ENCODE data around the gene TASL.
"Not testable (repeated sequence)": the region's sequence is repeated elsewhere in the genome, so short reads cannot be mapped to it uniquely, and the experiment has no call there.

The TASL gene

GRCh38 chrX:30573125-30573524 lies 4.4 kb downstream of the TASL start:
- DNase-seq = no peak

DNA sequence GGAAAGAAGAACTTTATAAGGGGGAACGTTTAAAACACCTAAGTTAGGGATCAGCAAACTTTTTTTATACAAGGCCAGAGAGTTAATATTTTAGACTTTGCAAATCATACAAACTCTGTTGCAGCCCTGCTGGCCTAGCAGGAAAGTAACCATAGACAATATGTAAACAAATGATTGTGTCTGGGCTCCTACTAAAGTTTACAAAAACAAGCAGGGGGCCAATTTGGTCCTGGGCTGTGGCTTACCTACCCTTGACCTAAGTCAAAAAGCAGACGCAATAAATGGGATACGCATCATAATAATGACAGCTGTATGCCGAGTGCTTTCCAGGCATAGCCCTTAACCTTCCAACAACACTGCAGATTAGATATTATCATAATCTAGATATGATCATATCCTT lies 4.9 kb downstream of the TASL start:
- DNase-seq = no peak

GRCh38 chrX:30572004-30572403 lies 5.6 kb downstream of the TASL start:
- no peak for DNase-seq

DNA sequence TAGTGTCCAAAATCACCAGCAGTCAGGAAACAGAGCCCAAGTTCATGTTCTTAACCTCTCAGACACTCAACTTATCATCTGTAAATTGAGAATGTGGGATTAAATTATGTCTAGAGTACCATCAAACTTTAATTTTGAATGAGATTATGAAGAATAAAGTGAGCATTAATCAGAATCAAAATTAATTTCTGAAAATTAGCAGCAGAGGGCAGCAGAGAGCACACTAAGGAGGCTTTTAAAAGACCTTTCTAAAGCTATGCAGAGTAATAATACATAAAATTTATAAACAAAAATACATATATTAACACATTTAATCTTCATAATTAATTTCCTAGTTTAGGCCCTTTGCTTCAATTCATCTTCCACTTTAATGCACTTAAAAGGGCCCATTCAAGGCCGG lies 7.1 kb downstream of the TASL start:
- DNase-seq = no peak

- DNase-seq = no peak
Measured at GRCh38 chrX:30568136-30568535, 9.4 kb downstream of the TASL start.

DNA sequence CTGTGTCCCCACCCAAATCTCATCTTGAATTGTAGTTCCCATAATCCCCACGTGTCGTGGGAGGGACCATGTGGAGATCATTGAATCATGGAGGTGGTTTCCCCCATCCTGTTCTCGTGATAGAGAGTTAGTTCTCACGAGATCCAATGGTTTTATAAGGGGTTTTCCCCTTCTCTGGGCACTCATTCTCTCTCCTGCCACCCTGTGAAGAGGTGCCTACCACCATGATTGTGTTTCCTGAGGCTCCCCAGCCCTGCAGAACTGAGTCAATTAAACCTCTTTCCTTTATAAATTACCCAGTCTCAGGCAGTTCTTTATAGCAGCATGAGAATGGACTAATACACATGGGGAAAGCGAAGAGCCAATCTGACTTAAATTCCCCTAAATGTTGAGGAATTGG lies 14.5 kb downstream of the TASL start:
- not testable (repeated sequence) for DNase-seq

GRCh38 chrX:30561191-30561590 lies 16.4 kb downstream of the TASL start:
- no peak for DNase-seq

DNA sequence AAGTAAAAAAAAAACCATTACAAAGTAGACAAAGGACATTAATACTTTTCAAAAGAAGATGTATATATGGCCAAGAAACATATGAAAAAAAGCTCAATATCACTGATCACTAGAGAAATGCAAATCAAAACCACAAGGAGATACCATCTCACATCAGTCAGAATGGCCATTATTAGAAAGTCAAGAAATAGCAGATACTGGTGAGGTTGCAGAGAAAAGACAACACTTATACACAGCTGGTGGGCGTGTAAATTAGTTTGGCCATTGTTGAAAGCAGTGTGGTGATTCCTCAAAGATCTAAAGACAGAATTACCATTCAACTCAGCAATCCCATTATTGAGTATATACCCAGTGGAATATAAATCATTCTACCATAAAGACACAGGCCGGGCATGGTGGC lies 39.3 kb downstream of the TASL start:
- no peak for DNase-seq

DNA sequence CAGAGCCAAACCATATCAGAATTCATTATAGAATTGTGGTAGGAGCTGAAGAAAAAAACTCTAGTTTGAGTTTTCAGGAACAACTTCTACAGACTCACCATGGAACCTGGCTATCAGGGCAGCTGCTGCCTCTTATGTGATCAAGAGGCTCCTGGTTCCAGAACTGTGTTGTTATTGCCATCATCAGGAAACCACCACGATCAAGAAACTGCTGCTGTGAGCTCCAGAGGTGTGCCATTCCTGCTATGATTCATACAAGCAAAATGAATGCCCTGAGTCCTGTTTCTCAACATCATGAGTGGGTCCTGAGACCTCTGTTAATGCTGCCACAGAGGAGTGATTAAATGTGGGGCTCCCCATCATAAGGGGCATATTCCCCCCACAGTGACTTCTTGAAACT lies 43.7 kb downstream of the TASL start:
- no peak for DNase-seq

GRCh38 chrX:30533266-30533665 lies 44.3 kb downstream of the TASL start:
- DNase-seq = no peak

DNA sequence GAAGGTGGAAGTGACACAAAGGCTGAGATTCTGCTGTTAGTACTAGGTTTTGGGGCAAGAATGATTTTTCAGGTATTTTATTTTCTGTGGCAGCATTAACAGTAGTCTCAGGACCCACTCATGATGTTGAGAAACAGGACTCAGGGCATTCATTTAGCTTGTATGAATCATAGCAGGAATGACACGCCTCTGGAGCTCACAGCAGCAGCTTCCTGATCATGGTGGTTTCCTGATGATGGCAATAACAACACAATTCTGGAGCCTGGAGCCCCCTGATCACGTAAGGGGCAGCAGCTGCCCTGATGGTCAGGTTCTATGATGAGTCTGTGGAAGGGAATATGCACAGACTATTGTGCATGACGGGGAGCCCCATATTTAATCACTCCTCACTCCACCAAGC lies 47.0 kb downstream of the TASL start:
- no peak for DNase-seq

- DNase-seq = no peak
Measured at GRCh38 chrX:30525732-30526131, 51.8 kb downstream of the TASL start.

DNA sequence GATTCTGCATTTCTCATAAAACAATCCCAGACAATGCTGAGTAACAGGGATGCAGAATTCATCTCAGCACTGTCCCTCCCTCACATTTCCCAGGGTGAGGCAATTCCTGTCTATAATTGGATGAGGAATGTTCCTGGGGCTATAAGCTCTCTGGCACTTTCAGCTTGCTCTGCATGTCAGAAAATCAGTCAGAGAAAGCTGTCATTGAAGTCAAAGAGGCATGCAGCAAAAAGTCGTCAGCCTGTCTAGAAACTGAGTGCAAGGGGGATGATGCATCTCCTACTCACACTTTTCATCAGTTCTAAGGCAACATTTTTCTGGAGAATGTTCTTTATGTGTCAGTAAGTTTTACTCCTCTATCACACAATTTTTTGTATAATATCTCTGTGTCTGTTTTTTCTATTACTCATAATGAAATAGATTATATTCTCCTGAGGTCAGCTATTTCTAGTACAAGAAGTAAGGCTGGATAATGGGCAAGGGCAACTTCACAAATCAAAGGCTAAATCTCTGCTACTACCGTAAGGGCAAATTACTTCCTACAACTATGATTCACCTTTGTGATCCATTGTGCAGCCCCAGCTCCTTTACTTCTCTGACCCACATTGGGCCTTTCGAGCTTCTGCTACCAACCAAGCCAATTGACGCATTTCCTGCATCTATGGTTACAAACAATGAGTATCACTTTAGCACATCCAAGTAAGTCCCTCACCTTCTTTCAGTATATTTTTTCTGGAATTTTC lies 56.0 kb downstream of the TASL start:
- DNase-seq = no peak

GRCh38 chrX:30513284-30513683 lies 64.3 kb downstream of the TASL start:
- DNase-seq = no peak
